SIG-M5 (cell line): ENCODE data around the gene C1QTNF8.

ENCODE experiments used
- DNase-seq: peaks from one replicate; lab custom pipeline; 2025; lab: John Stamatoyannopoulos, UW

The C1QTNF8 gene

DNA sequence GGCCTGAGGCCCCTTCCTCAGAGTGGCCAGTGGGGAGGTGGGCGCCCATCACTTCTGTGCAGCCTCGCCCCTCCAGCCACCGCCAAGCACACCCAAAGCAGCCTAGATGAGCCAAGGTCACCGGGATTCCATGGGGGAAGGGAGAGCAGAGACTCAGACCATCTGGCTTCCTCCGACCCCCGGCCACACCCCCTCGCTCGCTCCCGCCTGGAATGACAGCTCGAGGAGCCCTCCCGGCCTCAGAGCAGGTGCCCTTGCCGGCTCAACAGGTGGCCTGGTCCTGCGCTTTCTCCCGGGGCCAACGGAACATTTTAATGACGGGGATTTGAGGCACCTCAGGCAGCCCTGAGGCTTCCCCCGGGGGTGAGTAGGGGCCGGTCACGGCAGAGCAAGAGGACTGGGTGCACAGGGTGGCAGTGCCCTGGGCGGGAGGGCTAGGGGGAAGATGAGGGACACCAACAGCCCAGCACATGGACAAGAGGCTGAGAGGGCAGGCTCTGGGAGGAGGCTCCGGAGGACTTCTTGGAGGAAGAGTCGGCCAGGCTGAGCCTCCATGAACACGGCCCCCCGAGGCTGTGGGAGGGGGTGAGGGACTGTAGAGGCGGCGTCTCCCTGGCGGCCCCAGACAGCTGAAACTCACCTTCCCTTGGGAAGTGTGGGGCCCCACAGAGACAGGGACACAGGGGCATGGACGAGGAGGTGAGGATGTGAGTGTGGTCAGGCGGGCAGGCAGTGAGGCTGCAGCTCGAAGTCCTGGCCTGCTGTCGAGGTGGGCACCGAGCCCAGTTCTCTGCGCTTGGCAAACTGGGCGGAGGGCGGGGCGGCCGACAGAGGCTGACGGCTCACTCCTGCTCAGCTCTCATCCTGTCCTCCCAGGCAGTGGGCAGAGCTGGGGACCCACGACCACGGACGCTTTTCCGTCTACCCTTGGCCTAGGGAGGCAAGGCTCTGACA, 12.5 kb upstream of the C1QTNF8 start:
- DNase-seq: no peak

DNA sequence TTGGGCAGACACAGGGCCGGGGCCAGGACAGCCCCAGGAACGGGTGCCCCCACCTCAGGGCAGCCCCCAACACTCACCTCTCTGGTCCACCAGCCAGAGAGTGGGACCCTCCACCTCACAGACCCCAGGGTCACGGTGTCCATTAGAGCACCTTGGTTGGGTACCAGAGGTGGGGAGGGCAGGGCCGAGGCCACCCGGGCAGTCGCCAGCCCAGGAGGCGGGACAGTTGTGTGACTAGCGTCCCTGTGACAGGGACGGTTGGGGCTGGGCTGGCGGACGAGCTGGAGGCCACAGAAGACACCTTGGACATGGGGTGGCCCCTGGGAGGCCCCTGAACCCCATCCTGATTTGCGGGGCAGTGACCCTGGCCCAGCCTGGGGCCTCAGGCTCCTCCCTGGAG, 11.7 kb upstream of the C1QTNF8 start:
- DNase-seq: no peak

DNA sequence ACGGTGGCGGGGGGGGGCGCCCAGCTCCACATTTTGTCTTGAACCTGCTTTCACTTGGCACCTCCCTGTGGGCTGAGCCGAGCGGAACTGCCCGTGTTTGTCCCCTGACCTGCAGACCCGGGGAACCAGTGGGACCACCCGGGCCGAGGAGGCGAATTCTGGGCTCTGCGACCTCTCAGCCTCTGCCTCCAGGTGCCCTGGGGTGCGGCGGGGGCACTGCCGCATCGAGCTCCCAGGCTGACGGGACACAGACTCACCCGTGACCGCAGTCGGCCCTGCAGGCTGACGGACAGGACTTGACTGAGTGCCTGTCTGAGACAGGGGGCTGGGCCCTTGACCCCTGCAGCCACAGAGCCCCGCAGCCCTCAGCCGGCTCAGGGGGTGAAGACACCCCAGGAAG, 11.1 kb upstream of the C1QTNF8 start:
- no peak for DNase-seq

DNA sequence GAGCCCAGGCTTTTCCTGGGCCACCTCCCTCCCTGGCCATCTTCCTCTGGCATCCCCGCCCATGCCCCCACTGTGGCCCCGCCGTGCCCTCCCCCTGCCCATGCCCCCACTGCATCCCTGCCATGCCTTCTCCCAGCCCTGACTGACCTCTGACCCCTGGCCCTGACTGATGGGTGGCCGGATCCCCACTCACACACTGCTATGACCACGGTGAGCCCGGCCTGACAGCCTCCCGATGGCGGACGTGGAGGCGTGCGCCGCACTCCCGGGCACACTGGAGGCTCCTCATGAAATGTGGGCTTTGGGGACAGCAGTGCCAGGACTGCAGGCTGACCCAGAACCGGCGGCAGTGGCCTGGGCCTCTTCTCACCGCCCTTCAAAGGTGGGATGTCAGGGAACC, 10.6 kb upstream of the C1QTNF8 start:
- DNase-seq: no peak

DNA sequence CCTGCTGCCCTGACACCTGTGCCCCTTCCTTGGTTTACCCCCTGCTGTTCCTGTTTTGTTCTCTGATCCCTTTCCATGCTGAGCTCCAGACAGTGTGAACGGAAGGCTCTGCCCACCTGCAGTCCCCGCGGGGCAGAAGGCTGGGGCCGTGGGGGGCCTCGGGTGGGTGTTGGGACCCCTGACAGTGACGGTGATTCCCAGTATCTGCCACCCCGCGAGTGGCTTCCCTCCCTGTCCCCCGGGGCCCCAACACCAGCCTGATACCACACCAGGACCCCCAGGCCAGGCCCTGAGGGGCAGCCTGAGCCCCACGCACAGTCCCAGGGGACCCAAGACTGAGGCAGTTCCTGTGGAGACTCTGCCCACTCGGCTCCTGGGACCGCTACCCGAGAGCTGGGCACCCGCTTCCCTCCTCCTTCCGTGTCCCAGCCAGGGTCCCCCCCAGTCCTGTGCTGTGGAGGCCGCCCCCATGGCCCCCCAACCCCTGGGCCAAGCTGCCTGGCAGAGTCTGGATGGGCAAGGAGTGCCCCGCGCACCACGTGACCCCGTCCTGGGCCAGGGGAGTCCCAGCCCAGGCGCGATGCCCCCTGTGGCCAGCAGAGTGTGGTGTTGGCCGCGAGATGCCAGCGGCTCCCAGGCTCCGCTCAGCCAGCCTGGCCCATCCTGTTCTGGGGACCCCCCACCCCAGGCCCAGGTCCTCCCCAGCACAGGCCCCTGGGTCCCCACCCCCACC, 10.0 kb upstream of the C1QTNF8 start:
- DNase-seq: no peak

DNA sequence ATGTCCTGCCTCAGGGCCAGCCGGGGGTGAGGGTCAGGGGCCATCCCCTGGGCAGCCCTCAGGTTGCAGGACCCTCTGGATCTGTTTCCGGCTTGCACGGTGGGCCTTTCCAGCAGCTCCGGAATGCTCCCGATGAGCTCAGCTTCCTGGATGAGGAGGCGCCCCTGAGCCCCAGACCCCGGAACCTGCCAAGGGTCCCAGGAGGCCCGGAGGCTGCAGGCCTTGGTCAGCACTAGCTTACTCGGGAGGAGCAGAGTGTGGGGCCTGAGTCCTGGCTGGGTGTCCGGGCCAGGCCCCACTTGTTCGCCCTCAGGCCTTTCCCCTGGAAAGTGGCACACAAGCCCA, 7.6 kb upstream of the C1QTNF8 start:
- DNase-seq: no peak

DNA sequence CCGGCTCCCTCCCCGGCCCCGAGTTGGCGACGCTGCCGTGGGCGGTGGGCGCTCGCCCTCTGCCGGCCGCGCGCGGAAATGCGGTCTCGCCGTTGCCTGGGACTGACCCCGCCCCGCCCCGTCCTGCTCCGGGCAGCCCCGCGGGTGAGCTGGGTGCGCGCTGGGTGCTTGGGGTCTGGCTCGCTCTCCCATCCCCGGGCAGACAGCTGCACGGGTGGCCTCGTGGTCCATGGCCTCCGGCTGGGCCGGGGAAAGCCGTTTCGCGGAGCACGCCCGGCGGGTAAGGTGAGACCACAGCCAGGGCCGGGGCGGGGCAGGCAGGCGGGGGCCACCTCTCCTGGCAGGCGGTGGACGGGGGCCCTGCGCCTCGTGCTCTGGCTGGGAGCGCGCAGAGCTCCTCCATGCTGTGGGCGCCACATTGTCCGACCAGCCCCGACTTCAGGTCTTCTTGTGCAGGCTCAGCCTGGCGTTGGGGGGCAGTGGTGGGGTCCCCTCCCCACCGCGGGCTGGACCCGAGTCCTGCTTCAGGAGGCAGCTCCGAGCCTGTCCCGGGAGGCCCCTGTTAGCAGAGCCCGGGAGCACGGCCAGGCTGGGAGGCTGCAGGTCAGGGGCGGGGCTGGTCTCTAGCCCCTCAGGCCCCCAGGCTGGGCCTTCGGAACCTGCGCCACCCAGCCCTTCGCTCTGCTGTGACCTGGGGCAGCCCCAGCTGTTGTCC, 7.0 kb upstream of the C1QTNF8 start:
- DNase-seq: no peak

DNA sequence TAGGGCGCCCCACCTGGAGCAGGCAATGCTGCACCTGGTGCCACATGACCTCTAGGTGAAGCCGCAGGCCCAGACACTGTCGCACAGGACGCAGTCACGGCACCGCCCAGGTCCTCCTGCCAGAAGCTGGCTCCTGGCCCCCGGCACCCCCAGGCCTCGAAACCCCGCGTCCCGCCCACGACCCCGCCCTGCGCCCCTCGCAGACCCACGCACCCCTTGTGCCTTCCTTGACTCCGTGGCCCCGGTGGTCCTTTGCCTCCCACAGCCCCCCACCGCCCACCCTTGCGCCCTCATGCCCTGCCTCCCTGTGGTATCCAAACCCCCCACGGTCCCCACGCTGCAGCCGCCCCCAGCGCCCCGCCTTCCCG, 6.3 kb upstream of the C1QTNF8 start:
- no peak for DNase-seq

DNA sequence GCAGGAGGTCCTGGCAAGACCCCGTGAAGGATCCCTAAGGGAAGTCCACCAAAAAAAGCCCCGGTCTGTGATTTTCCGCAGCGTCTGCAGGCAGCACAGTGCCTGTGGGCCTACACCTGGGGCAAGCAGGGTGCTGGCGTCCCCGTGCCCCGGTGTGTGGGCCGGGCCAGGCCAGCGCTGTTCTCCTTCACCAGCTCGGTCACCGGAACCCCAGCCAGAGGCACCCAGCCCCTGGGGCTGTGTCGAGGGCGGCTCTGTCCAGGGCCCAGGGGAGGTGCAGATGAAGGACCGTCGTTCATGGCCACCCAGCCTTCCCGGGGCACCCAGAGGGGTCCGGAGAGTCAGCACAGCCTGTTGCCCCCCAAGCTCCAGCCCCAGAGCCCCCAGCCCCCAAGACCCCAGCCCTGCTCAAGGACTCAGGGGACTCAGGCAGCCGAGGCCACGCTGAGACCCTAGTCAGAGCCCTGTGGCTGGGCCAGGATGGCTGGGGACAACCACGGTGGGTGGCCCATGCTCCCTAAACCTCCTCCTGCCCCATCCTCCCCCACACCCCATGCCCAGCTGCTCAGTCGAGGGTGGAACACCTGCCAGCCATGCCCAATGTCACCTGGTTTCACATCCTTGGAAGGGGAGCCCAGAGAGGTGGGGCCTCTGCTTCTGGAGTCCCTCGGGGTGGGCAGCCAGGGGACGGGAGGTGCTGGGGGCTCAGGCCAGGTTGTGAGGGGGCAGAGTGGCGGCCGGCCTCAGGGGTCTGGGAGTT, 5.7 kb upstream of the C1QTNF8 start:
- DNase-seq: no peak

DNA sequence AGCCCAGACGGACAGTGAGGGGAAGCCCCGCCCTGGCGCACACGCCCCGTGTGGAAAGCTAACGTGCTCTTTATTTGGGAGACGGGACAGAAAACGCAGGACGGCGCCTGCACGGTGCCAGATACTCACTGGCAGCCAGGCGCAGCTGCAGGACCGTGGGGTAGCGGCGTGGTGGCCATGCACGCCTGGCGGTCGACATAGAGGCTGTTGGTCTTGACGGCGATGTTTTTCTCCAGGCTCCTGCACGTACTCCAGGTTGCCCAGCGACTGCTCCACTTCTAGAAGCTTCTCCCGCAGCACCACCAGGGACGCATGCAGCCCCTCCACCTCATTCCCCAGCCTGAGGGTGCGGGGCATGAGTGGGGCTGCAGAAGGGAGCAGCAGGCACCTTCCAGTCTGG, 5.1 kb upstream of the C1QTNF8 start:
- DNase-seq: no peak

DNA sequence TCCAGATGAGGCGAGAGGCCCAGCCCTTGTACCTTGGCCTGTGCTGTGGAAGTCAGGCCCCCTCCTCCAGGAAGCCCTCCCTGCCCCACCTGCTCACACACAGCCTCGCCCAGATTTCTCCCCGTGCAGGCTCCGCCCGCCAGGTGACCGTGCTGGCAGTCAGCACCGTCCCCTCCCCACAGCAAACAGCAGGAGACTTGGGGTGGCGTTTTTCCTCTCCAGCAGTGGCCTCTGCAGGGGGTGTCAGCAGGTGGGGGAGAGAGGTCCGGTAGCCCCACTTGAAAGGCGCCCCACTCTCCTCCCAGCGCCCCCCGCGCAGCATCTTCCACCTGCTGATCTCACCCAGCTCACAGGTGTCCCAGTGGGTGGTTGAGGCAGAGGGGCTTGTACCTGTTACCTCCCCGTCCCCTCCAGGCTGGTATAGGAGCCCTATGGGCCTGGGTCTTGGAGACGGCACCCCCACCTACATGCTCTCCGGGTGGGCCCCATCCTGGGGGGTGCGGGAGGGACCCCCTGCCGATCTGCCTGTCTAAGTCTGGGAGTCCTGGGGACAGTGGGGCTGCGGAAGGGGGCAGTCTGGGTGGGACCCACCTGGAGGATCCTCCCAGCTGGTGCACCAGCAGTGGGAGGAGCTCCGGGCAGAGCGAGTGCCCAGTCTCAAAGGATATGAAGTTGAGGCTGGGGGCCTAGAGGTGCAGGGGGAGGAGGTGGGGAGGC, 4.2 kb upstream of the C1QTNF8 start:
- DNase-seq: no peak

DNA sequence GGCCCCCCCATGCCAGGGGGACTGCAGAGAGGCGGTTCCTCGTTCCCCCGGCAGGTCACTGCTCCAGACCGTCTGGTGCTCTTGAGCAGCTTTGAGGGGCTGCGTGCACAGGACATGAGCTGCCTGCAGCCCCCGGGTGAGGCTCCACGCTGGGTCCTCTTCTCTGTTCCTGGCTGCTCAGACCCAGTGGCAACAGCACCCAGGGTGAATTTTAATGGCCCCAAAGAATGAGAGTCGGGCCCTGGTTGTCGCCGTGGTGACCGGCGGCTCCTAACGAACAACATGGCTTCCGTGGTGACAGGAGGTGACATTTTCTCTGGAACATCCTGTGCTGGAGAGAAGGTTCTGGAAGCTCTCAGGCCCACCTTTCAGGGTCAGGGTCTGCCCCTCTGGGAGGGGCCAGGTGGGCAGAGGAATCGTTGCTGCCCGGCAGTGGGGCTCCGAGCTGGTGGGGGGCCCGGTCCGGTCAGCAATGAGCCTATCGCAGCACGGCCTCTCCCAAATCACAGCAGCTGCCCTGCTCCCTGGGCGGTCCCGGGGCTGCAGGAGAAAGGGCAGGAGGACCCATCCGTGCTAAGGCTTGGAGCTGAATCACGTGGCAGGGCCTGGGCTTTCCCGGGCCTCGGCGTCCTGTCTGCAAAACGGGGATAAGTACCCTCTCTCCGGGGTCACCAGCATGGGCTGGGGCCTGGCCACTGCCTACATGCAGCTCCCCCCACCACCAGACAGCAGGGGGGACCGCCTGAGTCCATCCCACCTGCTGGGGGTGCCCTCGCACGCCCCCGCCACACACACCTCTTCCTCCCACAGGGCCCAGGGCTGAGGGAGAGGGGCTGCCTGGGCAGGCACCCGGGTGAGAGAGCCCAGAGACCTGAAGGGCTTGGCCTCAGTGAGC, 3.4 kb upstream of the C1QTNF8 start:
- no peak for DNase-seq

DNA sequence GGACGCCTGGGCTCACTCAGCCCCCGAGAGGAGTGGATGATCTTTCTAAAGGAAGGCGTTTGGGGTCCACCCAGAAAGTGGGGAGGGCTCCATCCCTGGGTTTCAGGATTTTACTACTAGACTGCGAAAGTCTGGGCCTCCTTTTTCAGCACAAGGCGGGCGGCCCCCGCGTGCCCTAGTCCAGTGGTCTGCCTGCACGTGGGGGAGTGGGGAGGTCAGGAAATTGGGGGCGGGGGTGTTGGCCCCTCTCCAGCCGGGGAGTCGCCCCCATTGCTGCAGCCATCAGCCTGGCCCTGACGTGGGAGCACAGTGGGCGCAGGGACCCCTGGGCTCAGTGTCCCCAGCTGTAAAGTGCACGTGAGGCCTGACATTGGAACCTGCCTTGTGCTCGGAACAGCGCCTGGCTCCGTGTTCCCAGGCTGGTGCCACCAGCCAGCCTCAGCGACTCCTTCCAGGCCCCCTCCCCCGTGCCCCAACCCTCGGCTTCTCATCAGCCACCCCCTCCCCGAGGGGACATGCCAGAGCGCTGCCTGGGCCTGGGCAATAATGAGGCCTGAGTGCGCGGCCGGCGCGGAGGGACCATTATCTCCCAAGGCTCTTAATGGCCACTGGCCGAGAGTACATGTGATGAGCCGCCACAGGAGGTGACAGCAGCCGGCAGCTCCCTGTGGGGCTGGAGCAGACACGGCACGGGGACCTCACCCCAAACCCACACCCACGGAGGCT, 2.4 kb upstream of the C1QTNF8 start:
- DNase-seq: no peak

DNA sequence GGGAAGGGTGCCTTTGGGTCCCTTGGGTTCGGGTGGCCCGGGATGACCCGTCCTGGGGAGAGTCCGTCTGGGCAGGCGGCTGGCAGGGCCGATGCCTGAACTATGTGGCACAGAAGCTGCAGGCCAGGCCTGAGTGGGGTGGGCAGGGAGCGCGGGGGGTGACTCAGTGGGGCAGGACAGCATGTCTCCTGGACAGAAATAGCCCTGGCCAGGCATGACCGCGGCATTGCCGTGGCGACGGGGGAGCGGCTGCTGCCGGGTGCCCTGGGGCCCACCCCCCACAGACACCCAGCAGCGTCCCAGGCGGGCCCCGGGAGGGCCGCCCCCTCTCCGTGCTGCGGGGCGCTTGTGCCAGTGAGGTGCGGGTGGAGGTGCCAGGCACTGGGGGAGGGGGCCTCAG, 1.8 kb upstream of the C1QTNF8 start:
- DNase-seq: no peak

DNA sequence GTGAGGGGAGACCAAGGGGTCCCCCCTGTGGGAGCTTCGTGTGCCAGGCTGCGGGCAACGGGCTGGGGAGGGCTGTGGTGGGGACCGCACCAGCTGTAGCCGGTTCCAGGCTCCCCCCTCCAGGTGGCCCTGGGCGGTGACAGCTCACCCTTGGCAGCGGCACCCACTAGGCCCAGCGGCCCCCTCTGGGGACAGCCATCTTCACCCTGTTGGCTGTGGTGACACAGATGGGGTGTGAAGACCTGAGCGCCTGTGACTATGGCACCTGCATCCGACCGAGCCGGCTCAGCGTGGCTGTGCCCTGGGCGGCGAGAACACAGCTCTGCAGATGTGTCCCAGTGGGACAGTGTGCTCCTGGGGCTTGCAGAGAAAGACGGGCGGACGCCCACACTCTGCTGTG, 1.1 kb upstream of the C1QTNF8 start:
- DNase-seq: no peak

DNA sequence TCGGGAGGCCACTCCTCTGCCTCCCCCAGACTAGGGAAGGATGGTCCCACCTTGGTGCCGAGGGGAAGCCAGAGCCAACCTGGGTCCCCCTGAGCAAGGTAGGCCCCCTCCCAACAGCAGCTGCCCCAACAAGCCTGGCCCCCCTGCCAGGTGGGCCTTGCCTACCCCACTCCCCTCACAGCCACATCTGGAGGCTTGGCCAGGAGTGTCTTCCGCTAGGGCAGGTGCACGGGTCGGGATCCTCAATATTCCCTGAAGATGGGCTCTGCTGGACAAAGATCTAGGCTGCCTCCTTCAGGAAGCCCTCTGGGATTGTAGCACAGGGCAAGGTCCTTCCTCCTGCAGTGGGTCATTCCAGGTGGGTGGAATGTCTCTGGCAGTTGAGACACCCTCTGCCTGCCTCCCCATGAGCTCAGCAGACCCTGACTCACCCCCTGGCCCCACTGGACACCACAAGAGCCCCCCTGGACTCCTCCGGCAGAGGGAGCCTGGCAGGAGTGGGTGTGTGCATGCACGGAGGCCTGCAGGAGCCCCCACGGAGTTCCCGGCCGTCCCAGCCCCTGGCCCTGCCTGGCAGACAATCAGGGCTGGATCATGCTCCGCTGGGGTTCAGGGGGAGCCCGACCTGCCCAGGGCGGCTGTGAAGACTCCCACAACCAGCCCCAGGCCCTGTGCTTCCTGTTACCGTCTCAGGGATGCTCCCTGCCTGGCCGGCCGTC, 435 bp downstream of the C1QTNF8 start:
- no peak for DNase-seq

DNA sequence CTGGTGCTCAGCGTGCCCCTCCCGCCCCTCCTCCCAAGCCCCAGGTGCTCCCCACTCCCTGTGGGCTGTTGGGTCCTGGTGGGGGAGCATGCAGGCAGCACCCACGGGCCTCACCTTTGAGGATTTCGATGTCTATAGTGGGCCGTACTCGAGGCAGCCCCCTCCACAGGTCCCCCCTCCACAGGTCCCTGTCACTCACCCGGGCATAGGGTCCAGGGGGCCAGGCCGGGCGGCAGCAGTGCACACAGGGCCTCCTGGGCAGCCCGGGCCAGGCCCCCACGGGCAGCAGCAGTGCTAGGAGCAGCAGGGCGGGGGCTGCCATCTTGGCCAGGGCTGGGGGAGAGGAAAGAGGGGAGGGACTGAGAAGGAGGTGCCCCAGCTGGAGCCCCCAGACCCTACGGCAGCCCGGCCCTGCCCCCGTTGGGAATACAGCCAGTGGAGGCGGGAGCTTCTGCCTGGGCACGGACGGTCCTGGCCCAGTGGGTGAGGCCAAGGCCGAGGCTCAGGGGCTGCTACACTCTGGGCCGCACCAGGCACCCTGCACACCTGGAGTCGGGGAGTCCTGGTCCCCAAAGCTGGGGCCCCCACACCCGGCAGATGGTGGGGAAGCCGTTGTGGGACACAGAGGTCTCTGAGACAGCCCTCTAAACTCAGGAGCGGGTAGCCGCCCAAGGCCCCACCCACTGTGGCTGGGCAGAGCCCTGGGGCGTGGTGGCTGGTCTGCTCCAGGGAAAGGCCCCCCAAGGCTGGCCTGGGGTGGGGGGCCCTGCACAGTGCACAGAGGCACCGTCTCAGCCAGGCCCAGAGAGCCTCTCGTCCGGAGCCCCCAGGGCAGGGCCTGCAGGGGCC, 1.2 kb downstream of the C1QTNF8 start:
- no peak for DNase-seq

DNA sequence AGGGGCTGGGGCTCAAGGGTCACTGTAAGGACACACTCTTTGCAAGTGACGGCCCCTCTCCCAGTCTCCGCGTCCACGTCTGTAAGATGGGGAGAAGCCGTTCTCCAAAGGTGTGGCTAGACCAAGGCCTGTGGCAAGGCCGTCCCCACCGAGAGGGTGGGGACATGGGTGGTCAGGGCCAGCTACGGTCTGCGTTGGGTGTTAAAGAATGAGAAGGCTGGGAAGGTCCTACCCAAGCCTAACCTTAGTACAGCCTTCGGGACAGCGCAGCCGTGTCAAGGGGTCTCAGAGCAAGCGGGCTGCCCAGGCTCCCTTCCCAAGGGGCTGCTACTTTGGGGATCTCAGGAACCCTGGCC, 1.9 kb downstream of the C1QTNF8 start:
- DNase-seq: no peak
